K562 (cell line): Measurements from ENCODE around the gene TTLL11. TPM values are rescaled to one million over a fixed set of nuclear protein-coding genes. Genes with fewer than 3 reads are reported as not detected.

Source experiments
- ATAC-seq: fragments of 200-7000 bp; cut with Tn5 transposase; 3 replicates; pipeline ENCODE4 v1.9.1; 2020; ENCODE audit warnings: moderate library complexity
- BruUV-seq: library from RNA; stranded (reverse); fragments of 400-500 nt; replicated peaks from 2 replicates; lab custom pipeline; 2021; lab: Mats Ljungman, UMichigan
- CTCF ChIA-PET: fragments of 300-600 bp; formaldehyde crosslinking; extraction: SDS; loops from one replicate; lab custom pipeline; 2021; ENCODE audit warnings: low intra/inter-chr PET ratio; lab: Yijun Ruan, JAX
- POLR2A ChIA-PET: fragments of 300-600, 350-650 bp; sonication (Branson Sonifier 250); formaldehyde crosslinking; extraction: SDS; loops from one replicate; lab custom pipeline; 2021; ENCODE audit warnings: antibody characterized with exemption, inconsistent platforms; lab: Yijun Ruan, JAX
- DNase-seq, 4 experiments: peaks; one replicate each; pipeline versions ENCODE4 v3.0.0 to v3.0.0-alpha.2; 2011 to 2018; ENCODE audit warnings: low spot score in 3 of 4, mixed read lengths in 3 of 4; ENCODE audit errors: extremely low read depth in 1 of 4
- FAIRE-seq: peaks from 2 replicates; lab custom pipeline; 2011; peaks lifted over from hg19 to GRCh38; lab: Jason Lieb, UNC
- H2AFZ ChIP-seq: 2 replicates; pipeline ENCODE4 v1.6.0; 2011; ENCODE audit warnings: low read depth, low read length, control low read depth, inconsistent platforms
- H3K27ac ChIP-seq: fragments of 200-600 bp; 3 replicates; pipeline ENCODE4 v1.8.0; 2011; ENCODE audit warnings: low read depth, mild to moderate bottlenecking, control low read depth, inconsistent platforms, low read length, moderate library complexity, mixed read lengths; ENCODE audit errors: extremely low read depth
- H3K27me3 ChIP-seq, 2 experiments: fragments of 300-600 bp in 1 of 2; 2 replicates in 1 of 2; 3 replicates in 1 of 2; pipeline versions ENCODE4 v1.6.0 to v1.8.0; 2011; ENCODE audit warnings: inconsistent platforms in 2 of 2, low read length in 2 of 2, mild to moderate bottlenecking in 1 of 2, mixed read lengths in 1 of 2, moderate library complexity in 1 of 2; ENCODE audit not compliant: control insufficient read depth in 2 of 2, insufficient read depth in 2 of 2
- H3K36me3 ChIP-seq: fragments of 300-600 bp; 3 replicates; pipeline ENCODE4 v1.8.0; 2011; ENCODE audit warnings: mild to moderate bottlenecking, low read length, inconsistent platforms; ENCODE audit not compliant: control insufficient read depth, insufficient read depth
- H3K4me1 ChIP-seq, 2 experiments: fragments of 200-600 bp in 1 of 2; replicated peaks in 1 of 2; 2 replicates in 1 of 2; 3 replicates in 1 of 2; pipeline versions ENCODE4 v1.5.1 to v1.8.0; 2011; ENCODE audit warnings: inconsistent platforms in 2 of 2, low read length in 2 of 2, mild to moderate bottlenecking in 1 of 2, mixed read lengths in 1 of 2, moderate library complexity in 1 of 2; ENCODE audit not compliant: control insufficient read depth in 2 of 2, insufficient read depth in 2 of 2
- H3K4me2 ChIP-seq: 2 replicates; pipeline ENCODE4 v1.6.1; 2011; ENCODE audit warnings: low read length, control low read depth, inconsistent platforms, mixed read lengths; ENCODE audit not compliant: insufficient read depth
- H3K4me3 ChIP-seq: fragments of 200-600 bp; sonication (generic), shearing (Covaris generic); 2 replicates; pipeline ENCODE4 v1.5.1; 2016; ENCODE audit warnings: control low read depth, inconsistent platforms
- H3K79me2 ChIP-seq: fragments of 200-600 bp; 3 replicates; pipeline ENCODE4 v1.8.0; 2011; ENCODE audit warnings: low read length, inconsistent platforms; ENCODE audit not compliant: control insufficient read depth, insufficient read depth
- H3K9ac ChIP-seq, 2 experiments: 2 replicates each; pipeline versions ENCODE4 v1.6.0 to v1.6.1; 2011; ENCODE audit warnings: low read depth in 2 of 2, low read length in 2 of 2, control low read depth in 1 of 2, inconsistent platforms in 1 of 2, mild to moderate bottlenecking in 1 of 2, mixed read lengths in 1 of 2; ENCODE audit not compliant: insufficient read depth in 1 of 2
- H3K9me1 ChIP-seq: one replicate; pipeline ENCODE4 v1.6.0; 2011; ENCODE audit warnings: inconsistent platforms, mild to moderate bottlenecking, low read length, moderate library complexity; ENCODE audit not compliant: control insufficient read depth, insufficient read depth
- H3K9me3 ChIP-seq: replicated peaks from 2 replicates; pipeline ENCODE4 v1.5.1; 2011; ENCODE audit warnings: low read depth, low read length, inconsistent platforms; ENCODE audit not compliant: control insufficient read depth, insufficient read depth
- H4K20me1 ChIP-seq: replicated peaks from 2 replicates; pipeline ENCODE4 v1.6.1; 2011; ENCODE audit warnings: low read length, inconsistent platforms, mixed read lengths; ENCODE audit not compliant: control insufficient read depth, insufficient read depth
- DACH1 ChIP-seq: fragments of 450-650 bp; IDR thresholded peaks from 2 replicates; pipeline ENCODE4 v1.6.1; 2018; ENCODE audit not compliant: partially characterized antibody
- HDAC1 ChIP-seq, 2 experiments: fragments of 450-650 bp; IDR thresholded peaks; 2 replicates each; pipeline ENCODE4 v1.6.1; 2016 to 2017; ENCODE audit warnings: inconsistent platforms in 1 of 2, mild to moderate bottlenecking in 1 of 2, moderate library complexity in 1 of 2
- HMG20B ChIP-seq: fragments of 250-450 bp; sonication (Bioruptor Pico); IDR thresholded peaks from 2 replicates; pipeline ENCODE4 v1.5.0; 2021; ENCODE audit warnings: mild to moderate bottlenecking
- NR2C1 ChIP-seq, 2 experiments: fragments of 450-650 bp; IDR thresholded peaks; 2 replicates each; pipeline ENCODE4 v1.6.1; 2017; ENCODE audit warnings: mild to moderate bottlenecking in 2 of 2, antibody characterized with exemption in 1 of 2, inconsistent platforms in 1 of 2, missing compliant biosample characterization in 1 of 2, missing genetic modification characterization in 1 of 2
- NRF1 ChIP-seq, 2 experiments: fragments of 450-650 bp; IDR thresholded peaks in 1 of 2; conservative IDR thresholded peaks in 1 of 2; 2 replicates each; pipeline ENCODE4 v1.6.1; 2014; ENCODE audit warnings: mild to moderate bottlenecking in 2 of 2
- POLR2B ChIP-seq: fragments of 450-650 bp; IDR thresholded peaks from 2 replicates; pipeline ENCODE4 v1.6.1; 2018; ENCODE audit warnings: low read depth; ENCODE audit not compliant: partially characterized antibody
- RB1 ChIP-seq: fragments of 450-650 bp; IDR thresholded peaks from 2 replicates; pipeline ENCODE4 v1.6.1; 2017; ENCODE audit warnings: low read depth, mild to moderate bottlenecking
- ZNF354B ChIP-seq: fragments of 250-450 bp; sonication (Bioruptor Pico); IDR thresholded peaks from 2 replicates; pipeline ENCODE4 v1.4.0; 2020
- ZNF699 ChIP-seq: fragments of 250-450 bp; sonication (Bioruptor Pico); IDR thresholded peaks from 2 replicates; pipeline ENCODE4 v1.8.0; 2021; ENCODE audit warnings: mild to moderate bottlenecking, moderate library complexity; ENCODE audit not compliant: insufficient replicate concordance
- WGBS: fragments of 100-300 bp; shearing (Covaris generic); methylation state at CpG from one replicate; pipeline ENCODE4 v1.1.6; 2016; ENCODE audit warnings: low coverage, mixed read lengths; ENCODE audit not compliant: insufficient coverage; ENCODE audit errors: missing lambda C conversion rate; 5-methylcytosine and 5-hydroxymethylcytosine counted together
- in situ Hi-C: fragments of 300-500 bp; cut with MboI; formaldehyde crosslinking; loops from 4 replicates; pipeline ENCODE4 v1.15.0; 2018; ENCODE audit warnings: inconsistent platforms, mixed read lengths
- intact Hi-C: fragments of 100-400 bp; cut with micrococcal nuclease; formaldehyde crosslinking; loops from 2 replicates; pipeline ENCODE4 v1.14.2; 2022
- polyA plus RNA-seq, 8 experiments: library from polyadenylated mRNA; depleted of rRNA in 4 of 8; stranded (reverse) in 5 of 8; unstranded in 3 of 8; fragments of >200 nt; fragmentation: Nextera tagmentation in 2 of 8; fragmentation: Illumina TruSeq in 1 of 8; extraction: Ambion mirVana in 2 of 8; extraction: Trizol in 1 of 8; gene quantifications; 2 replicates each; pipeline versions ENCODE4 v1.2.1 to v1.2.3, GENCODE V29; 2011 to 2014; ENCODE audit warnings: inconsistent platforms in 1 of 8, missing spikeins in 1 of 8
- total RNA-seq, 7 experiments: library from RNA; depleted of rRNA in 6 of 7; stranded (reverse); fragments of >200 nt in 6 of 7; fragmentation: Illumina TruSeq in 2 of 7; extraction: Trizol in 2 of 7; gene quantifications; 2 replicates each; pipeline versions ENCODE4 v1.2.1 to v1.2.3, GENCODE V29; 2011 to 2021; ENCODE audit warnings: low replicate concordance in 1 of 7

Gene TTLL11
- total and polyA plus RNA-seq, 9 of the 15 experiments (the other 6 are each of a cell fraction or from before 2014, with no cell fraction given) = 0.83 to 4.4 (median 2.7) TPM

DNA sequence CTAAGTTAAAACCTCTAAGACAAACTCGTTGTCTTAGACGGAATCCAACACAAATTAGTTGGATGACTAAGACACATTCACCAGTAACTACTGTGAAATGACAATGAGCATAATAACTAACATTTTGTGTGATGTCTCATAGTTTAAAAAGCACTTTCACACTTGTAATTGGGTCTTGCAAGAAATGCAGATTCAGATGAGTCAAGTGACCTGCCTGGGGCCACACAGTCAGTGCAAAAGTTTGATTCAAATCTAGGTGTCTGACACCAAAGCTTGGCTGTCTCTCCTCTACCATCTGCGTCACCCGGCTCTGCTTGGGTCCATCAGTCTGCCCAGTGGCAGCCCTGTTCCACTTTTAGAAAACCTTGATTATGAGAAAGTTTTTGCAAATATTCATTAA lies 143.7 kb downstream of the TTLL11 start:
- Histone ChIP-seq H2AFZ (no peak overlapping the region), H3K27ac (no peak overlapping the region), H3K9me1 (no peaks in the 10 kb centered on the region), H3K4me3 (no peak overlapping the region)
- no peak for TF ChIP-seq ZNF354B
- TF ChIP-seq NRF1 (conservative IDR thresholded peaks at IDR 0.05 in 1 of 2, IDR thresholded peaks at IDR 0.05 in 1 of 2) = no peak
- TF ChIP-seq POLR2B = no peak
- TF ChIP-seq HMG20B (CRISPR knock-in tag) = no peak
- no peak for TF ChIP-seq RB1
- TF ChIP-seq, all 486 proteins: peak for 0
- intact Hi-C loops = no loop called here
- H3K9me3 ChIP-seq = no peaks in the 10 kb centered on the region
- DNase-seq (no peak), ATAC-seq (no peak), FAIRE-seq (no peak)
- no peaks in the 10 kb centered on the region for H3K36me3 ChIP-seq
- no peak overlapping the region for H3K9ac ChIP-seq
- no peaks in the 10 kb centered on the region; the same call in 1 of the 2 replicates for H4K20me1 ChIP-seq
- BruUV-seq = no TSS peak
- CTCF ChIA-PET = interaction anchor here (0.5 kb wide), 1 partner anchor 1252 kb away, joined by 3 read pairs; no protein-coding TSS in a partner anchor
- 1% methylated on average over 4 of the region's 4 CpGs for WGBS
- in situ Hi-C loops = no loop called here
- no peaks in the 10 kb centered on the region for H3K4me1 ChIP-seq
- POLR2A ChIA-PET = no interaction called here
- no peak overlapping the region for H3K4me2 ChIP-seq
- no peaks in the 10 kb centered on the region for H3K79me2 ChIP-seq
- peaks cover 38 to 49% of the 10 kb centered on the region in 2 experiments for H3K27me3 ChIP-seq

DNA sequence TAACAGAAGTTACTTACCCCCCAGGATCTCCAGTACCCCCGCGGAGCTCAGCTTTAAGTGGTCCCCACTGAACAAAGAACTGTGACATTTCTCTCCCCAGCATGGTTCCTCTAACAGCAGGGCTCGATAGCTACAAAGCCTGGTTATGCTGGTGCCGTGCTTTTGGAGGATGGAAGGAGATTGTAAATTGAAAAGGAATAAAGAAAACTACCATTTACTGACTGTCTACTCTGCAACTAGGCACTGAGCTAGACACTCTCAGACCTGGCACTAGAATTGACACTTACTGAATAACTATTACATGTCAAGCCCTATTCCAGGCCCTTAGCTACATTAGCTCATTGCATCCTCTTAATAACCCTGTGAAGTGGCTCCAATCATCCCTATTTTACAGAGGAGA lies 145.3 kb downstream of the TTLL11 start:
- H3K4me2 ChIP-seq = no peak overlapping the region
- no TSS peak for BruUV-seq

More for the DNA sequence above, 145.3 kb downstream of the TTLL11 start:
- no peaks in the 10 kb centered on the region for H3K9me1 ChIP-seq
- 0% methylated on average over 4 of the region's 4 CpGs for WGBS
- H3K4me3 ChIP-seq = no peak overlapping the region
- no peak for ATAC-seq
- no peak overlapping the region for H3K9ac ChIP-seq
- H4K20me1 ChIP-seq = no peaks in the 10 kb centered on the region
- no peak for FAIRE-seq
- H3K27me3 ChIP-seq = peaks cover 31 to 41% of the 10 kb centered on the region in 2 experiments
- POLR2A ChIA-PET = no interaction called here
- no peaks in the 10 kb centered on the region for H3K4me1 ChIP-seq
- H3K27ac ChIP-seq = no peak overlapping the region
- in situ Hi-C loops = no loop called here
- CTCF ChIA-PET = no interaction called here
- DNase-seq = no peak
- no peak overlapping the region for H2AFZ ChIP-seq
- no peak for TF ChIP-seq DACH1
- TF ChIP-seq ZNF699 = no peak
- TF ChIP-seq NR2C1 (IDR thresholded peaks at IDR 0.05) = no peak
- TF ChIP-seq NR2C1 (tag; IDR thresholded peaks at IDR 0.05) = no peak
- no peak for TF ChIP-seq HDAC1 (IDR thresholded peaks at IDR 0.05)
- TF ChIP-seq, all 486 proteins: peak for 0
- no peaks in the 10 kb centered on the region for H3K9me3 ChIP-seq
- intact Hi-C loops = no loop called here
- H3K79me2 ChIP-seq = no peaks in the 10 kb centered on the region
- no peaks in the 10 kb centered on the region for H3K36me3 ChIP-seq
